Cortex of kidney (tissue), 1 donor: ENCODE results near the gene MAP2.

ENCODE experiments used
- DNase-seq: peaks from one replicate; lab custom pipeline; 2025; lab: John Stamatoyannopoulos, UW

Gene MAP2

GRCh38 chr2:209648714-209649113, 224.9 kb downstream of the MAP2 start:
- no peak for DNase-seq

- no peak for DNase-seq
Observed at GRCh38 chr2:209653134-209653533, 229.3 kb downstream of the MAP2 start.

GRCh38 chr2:209661286-209661894, 237.5 kb downstream of the MAP2 start:
- no peak for DNase-seq

GRCh38 chr2:209662021-209662420, 238.2 kb downstream of the MAP2 start:
- no peak for DNase-seq

- DNase-seq = no peak
Observed at GRCh38 chr2:209663139-209663538, 239.3 kb downstream of the MAP2 start.

- DNase-seq = no peak
Observed at GRCh38 chr2:209663656-209664055, 239.8 kb downstream of the MAP2 start.

- DNase-seq = no peak
Observed at GRCh38 chr2:209666296-209666695, 242.4 kb downstream of the MAP2 start.

GRCh38 chr2:209671020-209671680, 247.3 kb downstream of the MAP2 start:
- no peak for DNase-seq

GRCh38 chr2:209673811-209674210, 250.0 kb downstream of the MAP2 start:
- no peak for DNase-seq

- no peak for DNase-seq
Observed at GRCh38 chr2:209680596-209680995, 256.7 kb downstream of the MAP2 start.

- DNase-seq = no peak
Observed at GRCh38 chr2:209681201-209681735, 257.4 kb downstream of the MAP2 start.

- no peak for DNase-seq
Observed at GRCh38 chr2:209682646-209683045, 258.8 kb downstream of the MAP2 start.

GRCh38 chr2:209685340-209685739, 261.5 kb downstream of the MAP2 start:
- DNase-seq = no peak

- DNase-seq = no peak
Observed at GRCh38 chr2:209685963-209686362, 262.1 kb downstream of the MAP2 start.

- DNase-seq = no peak
Observed at GRCh38 chr2:209686448-209686847, 262.6 kb downstream of the MAP2 start.

GRCh38 chr2:209687323-209687969, 263.6 kb downstream of the MAP2 start:
- DNase-seq = no peak

GRCh38 chr2:209688385-209688784, 264.5 kb downstream of the MAP2 start:
- DNase-seq = no peak

GRCh38 chr2:209690029-209690754, 266.3 kb downstream of the MAP2 start:
- no peak for DNase-seq

GRCh38 chr2:209694748-209695147, 270.9 kb downstream of the MAP2 start:
- DNase-seq = no peak

- DNase-seq = no peak
Observed at GRCh38 chr2:209696836-209697711, 273.2 kb downstream of the MAP2 start.

- no peak for DNase-seq
Observed at GRCh38 chr2:209702775-209703174, 278.9 kb downstream of the MAP2 start.
